GM12872 (cell line): Measurements from ENCODE around the gene CAVIN1.

ENCODE experiments used
- CTCF ChIP-seq: IDR thresholded peaks from 3 replicates; pipeline ENCODE4 v1.5.1; 2011; ENCODE audit warnings: low read depth, mild to moderate bottlenecking, low read length, moderate library complexity; ENCODE audit not compliant: insufficient read depth

The CAVIN1 gene

GRCh38 chr17:42438600-42439567, 15.8 kb upstream of the CAVIN1 start:
- peak; percentile 60 for TF ChIP-seq CTCF

- TF ChIP-seq CTCF: no peak
These were observed 13.3 kb upstream of the CAVIN1 start for GRCh38 chr17:42436391-42436790.

GRCh38 chr17:42431758-42432161, 8.7 kb upstream of the CAVIN1 start:
- no peak for TF ChIP-seq CTCF

- no peak for TF ChIP-seq CTCF
These were observed 6.8 kb upstream of the CAVIN1 start for GRCh38 chr17:42429726-42430447.

- peak; percentile 81 for TF ChIP-seq CTCF
These were observed 5.3 kb upstream of the CAVIN1 start for GRCh38 chr17:42428141-42428944.

GRCh38 chr17:42424991-42425610, 2.0 kb upstream of the CAVIN1 start:
- no peak for TF ChIP-seq CTCF

GRCh38 chr17:42423766-42424165, 710 bp upstream of the CAVIN1 start:
- no peak for TF ChIP-seq CTCF
